Subcutaneous adipose tissue (tissue), 4 donors: ENCODE measurements around the gene KIF5C. TPM values are rescaled to one million over a fixed set of nuclear protein-coding genes. Genes with fewer than 3 reads are reported as not detected.

Source experiments
- total RNA-seq, 4 donors: library from RNA; depleted of rRNA; stranded (reverse); fragments of >200 nt; gene quantifications; one replicate each; pipeline ENCODE4 v1.1.0, GENCODE V29; 2016
- TF ChIP-seq, protein P1 (sequence below): fragments of 450-650 bp; IDR thresholded peaks from one replicate; pipeline ENCODE4 v1.5.1; 2016; ENCODE audit warnings: low read depth, mild to moderate bottlenecking, control low read depth, antibody characterized with exemption, moderate library complexity

KIF5C gene
- total RNA-seq, 4 donors from 2014 or later, result 1.5 to 4.6 (median 2.0) TPM

DNA sequence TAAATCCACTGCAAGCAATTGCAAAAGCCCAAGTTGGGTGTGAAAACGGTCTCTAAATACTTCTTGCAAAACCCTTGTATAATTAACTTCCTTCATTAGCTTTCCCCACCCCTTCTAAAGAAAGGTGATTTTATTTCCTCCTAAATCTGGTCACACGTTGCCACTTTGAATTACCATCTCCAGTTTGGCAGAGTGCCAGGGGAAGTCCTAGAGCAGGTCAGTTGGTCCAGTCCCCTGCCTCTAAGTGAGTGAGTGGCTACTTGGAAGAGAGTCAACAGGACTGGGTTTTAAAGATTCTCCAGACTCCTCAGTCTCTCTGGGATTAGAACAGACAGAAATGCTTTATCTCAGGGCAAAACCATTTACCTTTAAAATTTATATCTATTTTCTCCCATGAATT lies 144.7 kb downstream of the KIF5C start:
- TF ChIP-seq, protein P1, sequence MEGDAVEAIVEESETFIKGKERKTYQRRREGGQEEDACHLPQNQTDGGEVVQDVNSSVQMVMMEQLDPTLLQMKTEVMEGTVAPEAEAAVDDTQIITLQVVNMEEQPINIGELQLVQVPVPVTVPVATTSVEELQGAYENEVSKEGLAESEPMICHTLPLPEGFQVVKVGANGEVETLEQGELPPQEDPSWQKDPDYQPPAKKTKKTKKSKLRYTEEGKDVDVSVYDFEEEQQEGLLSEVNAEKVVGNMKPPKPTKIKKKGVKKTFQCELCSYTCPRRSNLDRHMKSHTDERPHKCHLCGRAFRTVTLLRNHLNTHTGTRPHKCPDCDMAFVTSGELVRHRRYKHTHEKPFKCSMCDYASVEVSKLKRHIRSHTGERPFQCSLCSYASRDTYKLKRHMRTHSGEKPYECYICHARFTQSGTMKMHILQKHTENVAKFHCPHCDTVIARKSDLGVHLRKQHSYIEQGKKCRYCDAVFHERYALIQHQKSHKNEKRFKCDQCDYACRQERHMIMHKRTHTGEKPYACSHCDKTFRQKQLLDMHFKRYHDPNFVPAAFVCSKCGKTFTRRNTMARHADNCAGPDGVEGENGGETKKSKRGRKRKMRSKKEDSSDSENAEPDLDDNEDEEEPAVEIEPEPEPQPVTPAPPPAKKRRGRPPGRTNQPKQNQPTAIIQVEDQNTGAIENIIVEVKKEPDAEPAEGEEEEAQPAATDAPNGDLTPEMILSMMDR, result no peak

DNA sequence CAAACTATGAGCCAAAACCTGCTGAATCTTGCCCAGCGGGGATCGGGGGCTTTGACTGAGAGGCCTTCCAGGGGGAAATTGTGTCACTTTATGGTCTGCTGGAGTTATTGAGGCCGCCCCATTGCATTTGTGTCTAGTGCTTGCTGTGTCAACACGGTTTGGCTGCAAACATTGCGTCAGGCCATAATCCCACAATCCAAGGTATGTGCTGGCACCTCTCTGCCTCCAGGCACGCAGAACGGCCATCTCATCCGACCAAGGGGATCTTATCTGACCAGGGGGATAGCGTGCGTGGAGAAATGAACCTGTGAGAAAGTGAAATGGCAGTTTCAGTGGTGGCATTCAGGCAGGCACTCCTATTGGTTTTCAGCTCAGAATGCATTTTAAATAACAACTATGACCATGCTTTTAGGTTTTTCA lies 145.4 kb downstream of the KIF5C start:
- TF ChIP-seq, protein P1, result no peak

GRCh38 chr2:149021271-149021719 lies 146.3 kb downstream of the KIF5C start:
- TF ChIP-seq, protein P1, result no peak

- TF ChIP-seq, protein P1, result no peak
These were observed 146.7 kb downstream of the KIF5C start for GRCh38 chr2:149021761-149022160.

GRCh38 chr2:149023091-149023490 lies 148.1 kb downstream of the KIF5C start:
- TF ChIP-seq, protein P1, result no peak

GRCh38 chr2:149027590-149028250 lies 152.7 kb downstream of the KIF5C start:
- TF ChIP-seq, protein P1, result no peak

DNA sequence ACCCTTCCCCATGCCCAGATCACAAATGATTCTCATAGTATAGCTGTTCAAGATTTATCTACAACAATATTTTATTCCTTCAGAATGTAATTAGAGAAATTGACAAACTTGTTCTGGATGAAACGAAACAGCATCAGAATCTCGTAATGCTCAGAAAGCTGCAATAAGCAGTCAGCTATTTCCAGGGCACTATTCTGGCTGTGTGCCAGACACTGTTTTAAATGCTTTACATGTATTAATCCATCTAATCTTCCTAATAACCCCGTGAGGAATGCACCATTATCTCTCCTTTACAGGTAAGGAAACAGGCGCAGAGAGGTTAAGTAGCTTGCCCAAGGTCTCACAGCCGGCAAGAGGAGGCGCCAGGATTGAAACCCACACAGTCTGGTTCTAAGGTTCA lies 153.3 kb downstream of the KIF5C start:
- TF ChIP-seq, protein P1, result no peak
